Measurements from ENCODE around the gene HK1.
A peak's percentile ranks its signal among the peaks of the same experiment; 100 is the strongest.

Gene HK1

GRCh38 chr10:69352569-69353264, 74.4 kb downstream of the HK1 start:
- DNase-seq: no peak

GRCh38 chr10:69353977-69354635, 75.8 kb downstream of the HK1 start:
- DNase-seq: no peak

- DNase-seq: no peak
Observed at GRCh38 chr10:69356187-69356586, 77.9 kb downstream of the HK1 start.

GRCh38 chr10:69358148-69358795, 80.0 kb downstream of the HK1 start:
- no peak for DNase-seq

- no peak for DNase-seq
Observed at GRCh38 chr10:69359148-69359547, 80.9 kb downstream of the HK1 start.

- DNase-seq: peak; percentile 34
Observed at GRCh38 chr10:69359594-69359993, 81.3 kb downstream of the HK1 start.

GRCh38 chr10:69360485-69361302, 82.4 kb downstream of the HK1 start:
- peak; percentile 27 for DNase-seq

GRCh38 chr10:69361303-69361614, 83.0 kb downstream of the HK1 start:
- DNase-seq: peak; percentile 58

GRCh38 chr10:69362471-69362954, 84.2 kb downstream of the HK1 start:
- DNase-seq: peak; percentile 84

- DNase-seq: no peak
Observed at GRCh38 chr10:69363666-69364065, 85.4 kb downstream of the HK1 start.

- DNase-seq: no peak
Observed at GRCh38 chr10:69364232-69364940, 86.1 kb downstream of the HK1 start.

- DNase-seq: no peak
Observed at GRCh38 chr10:69366738-69367137, 88.4 kb downstream of the HK1 start.

- DNase-seq: no peak
Observed at GRCh38 chr10:69367469-69367868, 89.2 kb downstream of the HK1 start.

- DNase-seq: no peak
Observed at GRCh38 chr10:69372126-69372980, 94.1 kb downstream of the HK1 start.

- DNase-seq: peak; percentile 55
Observed at GRCh38 chr10:69374242-69374641, 95.9 kb downstream of the HK1 start.

GRCh38 chr10:69374931-69375306, 96.6 kb downstream of the HK1 start:
- no peak for DNase-seq

- peak; percentile 95 for DNase-seq
Observed at GRCh38 chr10:69375307-69376151, 97.2 kb downstream of the HK1 start.

GRCh38 chr10:69376662-69377061, 98.4 kb downstream of the HK1 start:
- no peak for DNase-seq

- no peak for DNase-seq
Observed at GRCh38 chr10:69377191-69377590, 98.9 kb downstream of the HK1 start.

- no peak for DNase-seq
Observed at GRCh38 chr10:69377933-69378332, 99.6 kb downstream of the HK1 start.

- no peak for DNase-seq
Observed at GRCh38 chr10:69379800-69380199, 101.5 kb downstream of the HK1 start.
